ENCODE measurements around the gene ATP13A3.

DNA sequence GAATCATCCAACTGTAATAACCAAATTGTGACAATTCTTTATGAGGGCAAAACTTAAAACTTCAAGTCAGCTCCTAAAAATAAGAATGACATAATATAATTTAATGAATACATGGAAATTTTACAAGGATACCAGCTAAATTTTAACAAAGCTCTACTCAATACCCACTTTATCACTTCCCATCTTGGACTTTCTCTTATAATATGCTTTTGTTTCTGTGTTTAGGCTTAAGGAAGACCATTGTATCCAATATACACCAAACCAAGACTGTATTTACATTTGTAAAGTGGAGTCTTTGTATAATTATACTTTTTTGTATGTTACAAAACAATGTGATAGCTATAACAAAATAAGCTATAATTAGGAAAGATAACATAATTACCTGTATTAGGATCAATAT, 16.8 kb downstream of the ATP13A3 start:
- TF ChIP-seq PRRX2 (CRISPR knock-in tag; IDR thresholded peaks at IDR 0.05) = no peak
- TF ChIP-seq TP53 (CRISPR knock-in tag; IDR thresholded peaks at IDR 0.05) = no peak

Data from WTC11 (cell line).